NCI-H82 (cell line): ENCODE measurements around the gene PTGIS.

Source experiments
- DNase-seq: peaks from one replicate; lab custom pipeline; 2025; lab: John Stamatoyannopoulos, UW

PTGIS gene

DNA sequence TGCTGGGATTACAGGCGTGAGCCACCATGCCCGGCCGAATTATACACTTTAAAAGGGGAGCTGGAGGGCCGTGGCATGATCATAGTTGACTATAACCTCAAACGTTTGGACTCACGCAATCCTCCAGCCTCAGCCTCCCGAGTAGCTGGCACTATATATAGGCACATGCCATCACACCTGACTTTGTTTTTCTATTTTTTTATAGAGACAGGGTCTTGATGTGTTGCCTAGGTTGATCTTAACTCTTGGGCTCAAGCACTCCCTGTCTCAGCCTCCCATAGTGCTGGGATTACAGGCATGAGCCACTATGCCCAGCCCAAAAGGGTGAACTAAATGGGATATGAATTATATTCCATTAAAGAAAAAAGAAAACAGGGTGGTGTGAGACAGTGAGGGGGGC is 7.8 kb downstream of the PTGIS start:
- no peak for DNase-seq

DNA sequence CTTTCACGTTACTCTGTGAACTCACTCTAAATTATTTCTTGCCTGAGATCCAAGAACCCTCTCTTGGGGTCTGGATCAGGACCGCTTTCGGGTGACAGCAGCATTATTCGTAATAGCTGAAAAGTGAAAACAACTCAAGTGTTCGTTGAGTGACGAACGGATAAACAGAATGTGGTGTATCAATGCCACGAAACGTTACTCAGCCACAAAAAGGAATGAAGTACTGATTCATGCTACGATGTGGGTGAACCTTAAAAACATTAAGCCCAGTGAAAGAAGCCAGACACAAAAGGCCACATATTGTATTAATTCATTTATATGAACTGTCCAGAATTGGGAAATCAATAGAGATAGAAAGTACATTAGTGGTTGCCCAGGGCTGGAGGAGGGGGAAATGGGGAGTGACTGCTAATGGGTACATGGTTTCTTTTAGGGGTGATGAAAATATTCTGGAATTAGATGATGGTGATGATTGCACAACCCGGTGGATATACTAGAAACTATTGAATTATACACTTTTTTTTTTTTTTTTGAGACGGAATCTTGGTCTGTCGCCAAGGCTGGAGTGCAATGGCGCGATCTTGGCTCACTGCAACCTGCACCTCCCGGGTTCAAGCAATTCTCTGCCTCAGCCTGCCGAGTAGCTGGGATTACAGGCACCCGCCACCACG is 8.4 kb downstream of the PTGIS start:
- no peak for DNase-seq

DNA sequence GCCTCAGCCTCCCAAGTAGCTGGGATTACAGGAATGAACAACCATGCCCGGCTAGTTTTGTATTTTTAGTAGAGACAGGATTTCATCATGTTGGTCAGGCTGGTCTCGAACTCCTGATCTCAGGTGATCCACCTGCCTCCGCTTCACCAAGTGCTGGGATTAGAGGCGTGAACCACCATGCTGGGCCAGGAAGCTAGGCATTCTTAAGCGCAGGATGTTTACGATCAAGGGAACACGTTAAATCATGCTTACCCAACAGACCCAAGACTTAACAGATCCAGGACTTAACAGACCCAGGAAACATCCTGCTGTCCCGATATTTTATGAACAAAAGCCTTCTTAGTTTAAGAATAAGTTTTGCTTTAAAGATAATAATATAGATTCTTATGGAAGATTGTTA is 9.1 kb downstream of the PTGIS start:
- DNase-seq = no peak

DNA sequence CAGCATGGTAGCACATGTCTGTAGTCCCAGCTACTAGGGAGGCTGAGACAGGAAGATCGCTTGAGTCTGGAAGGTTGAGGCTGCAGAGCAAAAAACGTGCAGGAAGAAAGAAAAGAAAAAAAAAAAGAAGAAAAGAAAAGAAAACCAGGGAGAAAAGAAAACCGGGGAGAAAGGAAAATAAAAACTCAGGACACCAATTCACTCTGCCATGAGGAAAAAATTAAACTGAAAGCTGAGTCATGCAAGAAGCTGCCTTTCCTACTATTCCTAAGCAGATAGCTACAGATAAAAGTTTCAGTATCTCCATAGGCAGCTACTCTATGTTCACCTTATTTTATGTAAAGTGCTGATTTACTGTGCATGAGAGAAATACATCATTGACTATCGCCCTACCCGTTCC is 10.5 kb downstream of the PTGIS start:
- DNase-seq = no peak

DNA sequence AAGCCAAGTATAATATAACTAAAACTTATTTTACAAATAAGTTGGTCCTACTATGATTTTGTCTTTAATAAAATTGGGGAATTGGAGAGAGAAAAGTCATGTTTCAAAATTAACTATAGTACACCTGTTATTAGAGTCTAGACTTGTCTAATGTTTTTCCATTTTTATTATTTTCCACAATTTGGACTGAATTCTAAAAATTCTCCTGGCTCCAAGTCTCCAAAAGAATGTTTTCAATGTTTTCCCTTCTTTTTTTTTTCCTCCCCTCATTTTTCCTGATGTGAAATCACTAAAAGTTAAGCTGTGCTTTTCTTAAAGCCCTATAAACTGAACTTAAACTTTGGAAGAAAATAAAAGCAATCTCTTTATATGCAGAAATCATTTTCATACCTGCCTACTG is 11.3 kb downstream of the PTGIS start:
- no peak for DNase-seq

DNA sequence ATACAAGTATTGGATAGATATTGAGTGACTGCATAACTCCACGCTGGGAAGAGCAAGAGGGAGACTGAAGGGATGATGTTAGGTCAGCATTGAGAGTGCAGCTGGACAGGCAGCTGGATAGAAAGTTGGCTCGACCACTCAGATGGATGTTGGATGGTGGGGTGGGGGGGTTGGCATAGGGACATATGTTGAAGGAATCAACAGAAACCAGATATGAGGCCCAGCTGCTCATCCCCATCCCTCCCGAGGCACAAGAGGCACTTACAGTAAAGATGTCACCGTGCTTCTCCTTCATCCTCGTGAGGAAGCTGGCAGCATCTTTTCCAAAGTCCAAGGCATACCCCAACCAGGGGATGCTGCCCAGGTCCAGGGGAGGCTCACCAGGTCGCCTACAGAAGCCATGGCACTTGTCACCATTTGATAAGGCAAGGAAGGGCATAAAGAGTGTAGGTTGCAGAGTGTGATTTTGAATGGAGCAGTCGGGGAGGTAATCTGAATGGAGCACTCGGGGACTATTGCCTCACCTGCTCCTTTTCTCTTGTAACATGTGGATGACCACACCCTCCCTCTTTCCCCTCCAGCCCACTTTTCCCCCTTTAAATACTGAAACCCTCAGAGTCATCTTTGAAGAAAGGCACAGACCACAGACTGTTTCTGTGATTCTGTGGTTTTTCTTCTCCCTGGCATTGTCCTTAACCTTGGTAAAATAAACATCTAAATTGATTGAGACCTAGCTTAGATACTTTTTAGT is 18.0 kb downstream of the PTGIS start:
- peak; percentile 29 for DNase-seq

DNA sequence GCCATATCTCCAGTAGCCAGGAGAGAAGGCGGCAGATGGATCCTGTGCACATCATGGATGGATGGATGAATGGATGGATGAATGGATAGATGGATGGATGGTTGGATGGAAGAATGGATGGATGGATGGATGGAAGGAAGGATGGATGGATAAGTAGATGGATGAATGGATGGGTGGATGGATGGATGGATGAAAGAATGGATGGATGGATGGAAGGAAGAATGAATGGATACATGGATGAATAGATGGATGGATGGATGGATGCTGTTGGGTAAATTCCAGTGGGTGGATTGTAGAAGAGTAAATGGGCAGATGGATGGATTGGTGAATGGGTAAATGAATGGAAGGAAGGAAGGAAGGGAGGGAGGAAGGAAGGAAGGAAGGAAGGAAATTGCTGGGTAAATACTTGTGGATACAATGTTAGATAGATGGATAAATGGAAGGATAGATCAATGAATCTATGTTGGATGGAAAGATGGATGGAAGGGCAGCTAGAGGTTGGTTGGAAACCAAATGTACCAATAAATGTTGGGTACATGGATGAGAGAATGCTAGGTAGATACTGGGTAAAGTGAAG is 19.5 kb downstream of the PTGIS start:
- DNase-seq = no peak

DNA sequence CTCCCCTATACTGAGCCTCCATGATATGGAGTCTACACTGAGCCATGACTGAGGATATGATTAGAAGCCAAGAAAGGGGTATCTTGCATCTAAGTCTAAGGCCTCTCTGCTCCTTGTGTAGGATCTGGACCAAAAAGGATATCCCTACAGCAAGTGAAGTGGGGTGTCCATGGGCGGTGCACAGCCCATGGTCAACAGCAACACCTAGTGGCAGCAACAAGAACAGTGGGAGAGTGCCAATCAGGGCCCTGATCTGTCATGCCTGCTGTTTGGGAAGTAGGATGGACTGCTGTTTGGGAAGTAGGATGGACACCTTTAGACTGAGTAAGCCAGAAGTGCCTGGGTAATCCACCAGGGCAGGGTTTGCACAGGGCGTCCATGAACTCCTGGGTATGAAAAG is 22.4 kb downstream of the PTGIS start:
- DNase-seq = peak; percentile 23

DNA sequence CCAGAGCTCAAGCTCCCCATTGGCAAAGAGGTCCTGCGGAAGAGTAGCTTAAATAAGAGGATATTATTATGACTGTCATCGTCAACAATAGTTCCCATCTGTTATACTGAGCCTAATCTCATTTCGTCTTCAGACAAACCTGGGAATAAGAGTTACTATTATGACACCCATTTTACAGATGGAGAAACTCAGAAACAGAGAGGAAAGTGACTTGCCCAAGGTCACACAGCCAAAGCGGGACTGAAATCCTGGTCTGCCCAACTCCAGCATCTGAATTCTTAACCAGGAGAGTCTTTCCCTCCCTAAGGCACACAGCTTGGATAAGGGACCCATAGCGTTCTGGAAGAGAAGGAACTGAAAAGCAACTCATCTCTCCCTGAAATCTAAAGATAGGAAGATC is 23.4 kb downstream of the PTGIS start:
- DNase-seq = no peak

DNA sequence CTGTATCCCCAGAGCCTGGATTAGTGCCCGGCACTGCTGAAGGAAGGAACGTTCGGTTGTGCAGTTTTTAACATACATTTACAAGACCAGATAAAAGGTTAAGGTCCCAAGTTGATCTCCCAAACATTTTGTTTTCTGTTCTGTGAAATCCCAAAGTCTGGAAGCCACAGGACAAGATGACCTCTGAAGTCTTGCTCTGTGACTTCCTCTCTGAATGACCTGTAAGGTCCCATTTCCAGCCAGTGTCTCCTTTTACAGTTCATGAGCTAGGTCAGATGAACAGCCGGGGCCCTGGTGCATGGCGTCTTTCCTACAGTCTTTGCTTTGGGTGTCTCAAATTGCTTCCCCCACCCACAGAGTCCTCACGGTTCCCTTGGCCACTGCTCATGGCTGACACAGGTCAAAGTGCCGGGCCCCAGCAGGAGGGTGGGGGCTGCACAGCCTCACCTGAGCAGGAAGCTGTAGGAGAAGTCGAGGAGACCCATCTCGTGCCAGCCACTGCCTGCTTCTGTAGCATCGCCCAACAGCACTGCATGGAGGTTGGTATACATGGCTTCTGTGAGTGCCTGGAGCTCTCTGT is 24.0 kb downstream of the PTGIS start:
- DNase-seq = no peak

DNA sequence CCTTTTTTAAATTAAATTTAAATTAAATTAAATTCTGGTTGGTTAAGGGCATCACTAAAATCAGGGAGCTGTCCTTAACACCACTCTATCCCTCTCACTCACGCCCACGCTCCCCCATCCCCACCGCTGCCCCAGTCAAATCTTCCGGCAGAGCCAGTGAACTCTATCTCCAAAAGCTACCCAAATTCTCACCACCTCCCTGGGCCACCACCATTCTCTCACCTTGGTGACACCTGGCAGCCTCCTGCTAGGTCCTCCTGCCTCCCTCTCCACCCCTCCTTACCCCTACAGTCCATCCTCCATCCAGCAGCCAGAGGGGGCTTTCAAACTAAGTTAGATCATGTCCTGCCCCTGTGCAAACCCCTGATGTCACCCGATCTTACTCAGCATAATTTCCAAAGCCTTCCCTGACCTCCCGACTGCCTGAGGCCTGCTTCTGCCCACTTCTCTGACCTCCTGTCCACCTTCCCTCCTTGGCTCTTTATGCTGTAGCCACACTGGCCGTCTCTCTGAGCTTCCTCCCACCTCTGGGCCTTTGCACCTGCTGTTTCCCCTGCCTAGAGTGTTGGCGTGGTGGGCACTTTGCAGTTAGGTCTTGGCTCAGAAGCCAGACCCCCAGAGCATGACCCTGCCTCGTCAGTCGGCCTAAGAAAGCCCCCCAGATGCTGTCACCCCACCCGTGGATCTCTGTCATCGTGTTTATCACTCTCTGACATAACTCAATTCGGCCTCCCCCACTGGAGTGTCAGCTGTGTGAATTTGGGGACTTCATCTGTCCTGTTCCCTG is 24.7 kb downstream of the PTGIS start:
- DNase-seq = no peak

DNA sequence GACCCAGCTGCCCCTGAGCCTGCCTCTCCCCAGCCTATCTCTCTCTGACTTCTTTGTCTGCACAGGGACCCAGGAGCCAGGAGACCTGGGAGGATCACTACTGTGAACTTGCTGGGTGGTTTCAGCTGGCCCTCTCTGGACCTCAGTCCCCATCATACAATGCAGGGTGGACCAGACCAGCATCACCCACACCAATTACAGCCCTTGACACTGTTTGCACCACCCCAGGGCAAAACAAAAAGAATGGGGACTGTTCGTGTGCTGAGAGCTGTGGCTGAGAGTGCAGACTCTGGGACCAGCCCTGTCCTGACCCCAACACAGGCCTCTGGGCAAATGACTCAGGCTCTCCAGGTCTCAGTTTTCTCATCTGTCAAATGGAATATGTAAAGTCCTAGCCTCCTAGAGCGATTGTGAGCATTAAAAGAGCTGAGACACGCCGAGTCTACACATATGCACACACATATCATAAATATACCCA is 25.4 kb downstream of the PTGIS start:
- no peak for DNase-seq

DNA sequence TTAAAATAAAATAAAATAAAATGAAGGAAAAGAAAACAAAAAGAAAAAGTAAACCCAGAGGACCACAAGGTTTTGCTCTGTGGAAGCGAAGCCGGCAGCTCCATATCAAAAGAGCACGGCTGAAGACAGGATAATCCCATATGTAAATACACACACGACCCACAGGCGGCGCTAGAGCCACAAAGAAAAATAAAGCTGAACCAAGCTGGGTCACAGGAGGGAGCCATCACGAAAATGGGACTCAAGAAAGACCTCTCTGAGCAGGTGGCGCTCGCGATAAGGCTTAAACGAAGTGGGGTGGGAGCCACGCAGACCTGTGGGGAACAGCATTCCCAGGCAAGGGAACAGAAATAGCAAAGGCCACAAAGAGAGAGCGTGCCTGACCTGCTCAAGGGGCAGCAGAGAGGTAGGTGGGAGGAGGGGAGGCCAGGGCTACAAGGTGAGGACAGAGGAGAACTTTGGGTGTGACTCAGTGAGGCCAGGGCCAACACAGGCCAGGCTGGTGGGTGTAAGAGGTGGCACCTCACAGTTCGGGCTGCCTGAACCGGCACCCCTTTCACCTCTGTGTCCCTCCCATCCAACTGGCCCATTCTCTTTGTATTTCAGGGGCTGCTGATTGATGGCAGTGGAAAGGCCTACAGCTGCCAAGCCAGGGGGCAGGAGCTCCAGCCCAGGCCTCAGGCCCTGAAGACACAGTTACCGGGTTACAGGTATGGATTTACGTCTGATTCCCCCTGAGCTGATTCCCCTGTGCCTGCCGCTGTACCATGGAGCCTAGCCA is 26.0 kb downstream of the PTGIS start:
- peak; percentile 94 for DNase-seq

DNA sequence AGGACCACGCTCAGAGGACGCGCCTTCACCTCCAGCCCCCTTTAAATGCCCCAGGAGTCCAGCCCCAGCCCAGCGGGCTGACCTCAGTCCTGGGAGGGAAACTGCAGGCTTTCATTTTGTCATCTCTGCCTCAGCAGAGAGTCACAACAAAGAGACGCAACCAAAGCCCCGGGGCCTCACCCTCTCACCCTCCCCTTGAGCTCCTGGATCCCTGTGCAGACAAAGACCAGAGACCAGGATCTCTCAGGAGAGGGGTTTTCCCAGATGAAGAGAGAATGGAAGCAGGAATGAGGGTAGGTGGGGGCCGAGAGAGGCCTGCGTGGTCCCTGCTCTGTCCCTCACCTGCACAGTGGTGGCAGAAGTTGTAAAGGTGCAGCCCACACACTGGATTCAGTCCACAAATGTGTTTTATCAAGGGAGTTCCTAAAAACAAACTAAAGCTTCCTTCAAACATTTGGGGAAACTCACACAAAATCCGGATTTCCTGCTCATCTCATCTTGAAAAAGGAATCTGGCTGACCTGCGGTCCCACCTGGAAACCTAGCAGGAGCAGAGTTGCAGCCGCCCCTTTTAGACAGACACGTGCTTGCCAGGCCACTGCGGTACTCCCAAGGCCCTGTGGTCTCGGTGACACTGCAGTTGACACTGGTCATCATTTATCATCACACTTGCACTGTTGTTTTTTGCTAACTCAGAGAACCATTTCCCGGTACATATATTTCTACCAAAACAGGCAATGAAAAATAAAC is 27.1 kb downstream of the PTGIS start:
- no peak for DNase-seq

DNA sequence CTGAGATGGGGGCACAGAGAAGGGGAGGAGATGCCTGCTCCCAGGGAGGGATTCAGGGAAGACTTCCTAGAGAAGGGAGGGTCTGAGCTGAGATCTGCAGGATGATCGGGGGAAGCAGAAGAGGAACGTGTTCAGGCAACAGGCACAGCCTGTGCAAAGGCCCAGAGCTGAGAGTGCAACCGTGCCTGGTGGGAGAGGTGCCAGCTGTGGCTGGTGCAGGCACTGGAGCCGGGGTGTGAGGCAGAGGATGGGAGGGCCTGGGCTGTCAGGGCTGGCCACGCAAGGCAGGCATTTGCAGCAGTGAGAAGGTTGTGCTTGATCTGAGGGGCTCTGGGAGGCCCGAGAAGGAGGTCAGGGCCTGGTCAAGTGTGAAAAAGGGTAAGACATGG is 27.7 kb downstream of the PTGIS start:
- DNase-seq = no peak

DNA sequence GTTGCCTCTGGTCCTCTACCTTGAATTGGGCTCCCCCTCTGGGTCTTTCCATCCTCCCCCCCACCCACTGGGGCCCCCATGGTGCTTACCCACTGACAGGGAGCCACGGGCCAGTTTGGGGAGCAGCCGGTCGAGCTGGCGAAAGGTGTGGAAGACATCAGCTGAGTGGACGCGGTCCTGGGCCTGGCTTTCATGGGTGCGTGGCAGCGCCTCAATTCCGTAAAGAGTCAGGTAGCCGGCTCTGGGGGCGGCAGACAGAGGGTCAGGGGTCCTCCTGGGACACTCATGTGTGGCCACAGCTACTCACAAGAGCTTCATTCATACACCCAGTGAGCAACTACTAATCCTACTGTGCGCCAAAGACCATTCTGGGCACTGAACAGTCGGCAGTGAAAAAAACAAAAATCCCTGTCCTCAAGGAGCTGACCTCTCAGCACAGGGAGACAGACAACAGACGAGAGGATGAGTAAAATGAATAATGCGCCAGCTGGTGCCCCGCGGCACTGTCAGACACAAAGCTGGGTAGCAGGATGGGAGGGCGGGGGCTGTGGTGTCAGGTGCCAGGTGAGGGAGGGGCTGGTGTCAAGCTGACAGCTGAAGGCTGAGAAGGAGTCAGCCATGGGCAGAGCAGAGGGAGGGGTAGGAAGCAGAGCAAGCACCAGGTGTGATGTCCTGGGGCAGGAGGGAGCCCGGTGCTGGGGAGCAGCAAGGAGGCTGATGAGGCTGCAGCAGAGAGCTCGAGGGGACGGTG is 28.3 kb downstream of the PTGIS start:
- peak; percentile 27 for DNase-seq

DNA sequence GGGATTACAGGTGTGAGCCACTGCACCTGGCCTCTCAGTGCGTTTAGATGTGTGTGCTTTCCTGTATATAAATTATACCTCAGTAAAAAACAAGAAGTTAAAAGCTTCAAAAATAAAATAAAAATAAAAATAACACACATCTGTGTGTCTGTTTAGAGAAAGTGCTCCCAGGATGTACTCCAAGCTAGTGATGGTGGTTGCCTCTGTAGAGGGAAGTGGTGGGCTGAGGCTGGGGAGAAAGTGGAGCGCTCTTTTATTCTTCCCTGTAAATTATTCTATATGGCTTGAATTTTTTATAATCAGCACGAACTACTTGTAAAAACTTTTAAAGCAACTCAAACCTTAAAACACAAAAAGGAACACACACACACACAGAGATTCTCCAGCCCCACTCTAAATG is 29.0 kb downstream of the PTGIS start:
- DNase-seq = no peak

DNA sequence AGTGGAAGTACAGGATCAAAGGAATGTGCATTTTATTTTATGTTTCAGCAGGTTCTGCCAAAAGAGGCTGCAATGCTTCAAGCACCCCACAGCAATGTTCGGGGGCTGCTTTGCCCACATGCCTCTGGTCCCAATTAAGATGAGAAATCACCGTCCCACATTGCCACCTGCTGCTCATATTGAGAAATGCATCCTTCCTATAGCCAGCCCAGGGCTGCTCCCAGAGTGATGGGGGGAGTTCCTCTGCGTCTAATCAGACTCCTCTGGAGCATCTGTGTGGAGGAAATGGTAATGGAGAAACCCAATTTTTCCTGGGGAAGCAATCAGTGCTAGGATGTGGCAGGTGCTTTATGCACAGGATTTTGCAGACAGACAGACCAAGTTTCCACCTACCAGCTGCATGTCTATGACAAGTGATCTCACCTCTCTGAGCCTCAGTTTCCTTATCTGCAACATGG is 33.7 kb downstream of the PTGIS start:
- DNase-seq = peak; percentile 91

DNA sequence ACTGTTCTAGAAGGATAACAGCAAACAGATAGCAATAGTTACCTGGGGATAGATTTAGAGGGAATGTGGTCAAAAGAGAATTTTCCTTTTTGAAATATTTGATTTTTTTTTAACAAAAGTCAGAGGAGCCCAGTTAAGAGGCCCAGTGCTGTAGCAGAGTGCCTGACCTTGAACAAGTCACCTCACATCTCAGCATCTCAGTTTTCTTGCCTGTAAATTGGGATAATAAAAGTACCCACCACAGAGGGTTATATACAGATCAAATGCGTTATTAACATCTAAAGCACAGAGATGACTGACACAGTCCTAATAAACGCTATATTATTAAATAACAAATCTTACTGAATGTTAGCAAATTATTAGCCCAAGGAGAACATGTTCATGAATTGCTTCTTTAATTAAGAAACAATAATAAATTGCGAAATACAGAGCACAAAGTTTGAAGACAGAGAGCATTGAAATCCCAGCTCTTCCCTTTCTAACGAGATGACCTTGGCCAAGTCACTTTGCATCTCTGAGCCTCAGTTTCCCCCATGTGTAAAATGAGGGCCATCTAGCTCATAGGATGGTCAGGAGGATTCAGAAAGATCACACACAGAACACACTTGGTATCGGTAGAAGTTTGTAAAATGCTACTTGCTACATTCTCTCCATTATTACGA is 35.5 kb downstream of the PTGIS start:
- no peak for DNase-seq
